ENCODE results near the gene LORICRIN. TPM values are rescaled to one million over a fixed set of nuclear protein-coding genes. Genes with fewer than 3 reads are reported as not detected.
"Not testable (repeated sequence)": the region's sequence is repeated elsewhere in the genome, so short reads cannot be mapped to it uniquely, and the experiment has no call there.

LORICRIN gene
- polyA plus RNA-seq, 1 experiment = not detected

- H3K4me3 ChIP-seq (ENCODE audit: low read depth, low read length) = no peak overlapping the region
- no peak overlapping the region for H3K27ac ChIP-seq (ENCODE audit: low read depth, low read length)
- TF ChIP-seq, protein P1, sequence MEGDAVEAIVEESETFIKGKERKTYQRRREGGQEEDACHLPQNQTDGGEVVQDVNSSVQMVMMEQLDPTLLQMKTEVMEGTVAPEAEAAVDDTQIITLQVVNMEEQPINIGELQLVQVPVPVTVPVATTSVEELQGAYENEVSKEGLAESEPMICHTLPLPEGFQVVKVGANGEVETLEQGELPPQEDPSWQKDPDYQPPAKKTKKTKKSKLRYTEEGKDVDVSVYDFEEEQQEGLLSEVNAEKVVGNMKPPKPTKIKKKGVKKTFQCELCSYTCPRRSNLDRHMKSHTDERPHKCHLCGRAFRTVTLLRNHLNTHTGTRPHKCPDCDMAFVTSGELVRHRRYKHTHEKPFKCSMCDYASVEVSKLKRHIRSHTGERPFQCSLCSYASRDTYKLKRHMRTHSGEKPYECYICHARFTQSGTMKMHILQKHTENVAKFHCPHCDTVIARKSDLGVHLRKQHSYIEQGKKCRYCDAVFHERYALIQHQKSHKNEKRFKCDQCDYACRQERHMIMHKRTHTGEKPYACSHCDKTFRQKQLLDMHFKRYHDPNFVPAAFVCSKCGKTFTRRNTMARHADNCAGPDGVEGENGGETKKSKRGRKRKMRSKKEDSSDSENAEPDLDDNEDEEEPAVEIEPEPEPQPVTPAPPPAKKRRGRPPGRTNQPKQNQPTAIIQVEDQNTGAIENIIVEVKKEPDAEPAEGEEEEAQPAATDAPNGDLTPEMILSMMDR (IDR thresholded peaks at IDR 0.05; ENCODE audit: low read depth, low read length) = no peak
- CTCF ChIA-PET = no interaction called here
- H3K9me3 ChIP-seq (ENCODE audit: control insufficient read depth, insufficient read depth, low read length) = no peaks in the 10 kb centered on the region
- POLR2A ChIA-PET = no interaction called here
- DNase-seq (ENCODE audit: low read depth, low spot score) = no peak
- no peaks in the 10 kb centered on the region for H3K27me3 ChIP-seq (ENCODE audit: control insufficient read depth, insufficient read depth, low read length)
These were observed 41.6 kb upstream of the LORICRIN start for GRCh38 chr1:153217744-153218416.

GRCh38 chr1:153220606-153221303 lies 38.7 kb upstream of the LORICRIN start:
- no peak for DNase-seq (ENCODE audit: low read depth, low spot score)
- Histone ChIP-seq H3K27me3 (ENCODE audit: control insufficient read depth, insufficient read depth, low read length) (no peaks in the 10 kb centered on the region), H3K9me3 (ENCODE audit: control insufficient read depth, insufficient read depth, low read length) (no peaks in the 10 kb centered on the region), H3K27ac (ENCODE audit: low read depth, low read length) (no peak overlapping the region), H3K4me3 (ENCODE audit: low read depth, low read length) (no peak overlapping the region)
- POLR2A ChIA-PET = no interaction called here
- CTCF ChIA-PET = interaction anchor here (0.6 to 1.5 kb wide), 2 partner anchors 351 to 566 kb away, joined by 5 to 7 read pairs; no protein-coding TSS in a partner anchor
- TF ChIP-seq, protein P1 (IDR thresholded peaks at IDR 0.05; ENCODE audit: low read depth, low read length) = no peak

DNA sequence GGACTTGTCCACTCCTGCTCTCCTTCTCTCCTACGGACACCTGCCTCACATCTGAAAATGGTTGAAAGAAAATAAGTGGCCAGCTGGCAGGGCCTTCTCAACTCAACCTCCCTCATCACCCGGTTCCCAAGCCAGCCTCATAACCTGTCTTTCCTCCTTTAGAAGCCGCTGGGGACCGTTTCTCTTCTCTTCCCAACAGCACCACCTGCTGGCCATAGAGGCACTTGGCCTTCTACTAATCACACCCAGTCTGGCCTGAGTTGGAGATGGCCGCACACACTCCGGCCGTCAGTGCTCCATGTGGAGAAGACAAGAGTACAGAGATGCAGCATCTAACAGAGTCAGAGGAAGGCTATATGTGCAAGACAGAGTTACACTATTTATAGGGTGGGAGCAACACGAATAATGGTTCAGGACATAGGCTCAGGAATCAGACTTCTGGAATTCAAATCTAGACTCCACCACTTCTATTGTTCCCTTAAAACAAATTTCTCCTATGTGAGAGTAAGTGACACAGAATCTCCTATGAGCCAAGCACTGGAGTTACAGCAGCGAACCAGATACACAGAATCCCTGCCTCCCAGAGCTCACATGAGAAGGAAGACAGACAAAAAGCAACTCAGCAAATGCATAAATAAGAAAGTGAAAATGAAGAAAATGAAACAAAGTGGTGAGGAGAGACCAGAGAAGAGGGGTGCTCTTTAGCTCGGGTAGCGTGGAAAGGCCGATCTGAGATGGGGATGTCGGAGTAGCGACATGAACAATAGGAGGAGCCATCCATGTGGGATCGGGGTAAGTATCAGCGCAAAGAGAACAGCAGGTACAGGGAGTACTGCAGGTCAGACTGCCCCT lies 36.2 kb upstream of the LORICRIN start:
- TF ChIP-seq, protein P1 (IDR thresholded peaks at IDR 0.05; ENCODE audit: low read depth, low read length) = peak; percentile 61
- H3K9me3 ChIP-seq (ENCODE audit: control insufficient read depth, insufficient read depth, low read length); H3K27me3 ChIP-seq (ENCODE audit: control insufficient read depth, insufficient read depth, low read length); POLR2A ChIA-PET; H3K27ac ChIP-seq (ENCODE audit: low read depth, low read length); H3K4me3 ChIP-seq (ENCODE audit: low read depth, low read length): not testable (repeated sequence)
- peak; percentile 3 for DNase-seq (ENCODE audit: low read depth, low spot score)
- CTCF ChIA-PET = interaction anchor here (0.6 to 0.9 kb wide), 4 partner anchors 10 to 212 kb away, joined by 3 to 4 read pairs (median 3); partner anchors contain the start of gene S100A12

DNA sequence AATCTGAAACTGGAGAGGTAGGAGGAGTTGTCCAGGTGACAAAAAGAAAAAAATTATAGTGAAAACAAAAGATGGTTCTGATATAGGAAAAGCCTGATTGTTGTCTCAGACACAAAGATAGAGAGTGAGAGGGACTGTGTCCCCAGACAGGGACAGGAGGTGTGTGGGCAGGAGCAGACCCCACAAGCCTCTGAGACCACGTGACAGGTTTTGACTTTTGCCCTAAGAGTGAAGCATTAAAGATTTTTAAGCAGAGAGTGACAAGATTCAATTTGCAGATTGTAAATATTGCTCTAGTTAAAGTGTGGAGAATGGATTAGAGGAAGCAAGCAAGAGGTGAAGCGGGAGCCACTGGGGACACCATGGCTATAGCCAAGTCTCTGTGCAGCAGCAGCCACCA lies 31.7 kb upstream of the LORICRIN start:
- TF ChIP-seq, protein P1 (IDR thresholded peaks at IDR 0.05; ENCODE audit: low read depth, low read length) = no peak
- no peak for DNase-seq (ENCODE audit: low read depth, low spot score)
- Histone ChIP-seq H3K27ac (ENCODE audit: low read depth, low read length) (no peak overlapping the region), H3K27me3 (ENCODE audit: control insufficient read depth, insufficient read depth, low read length) (no peaks in the 10 kb centered on the region), H3K9me3 (ENCODE audit: control insufficient read depth, insufficient read depth, low read length) (no peaks in the 10 kb centered on the region), H3K4me3 (ENCODE audit: low read depth, low read length) (no peak overlapping the region)
- ChIA-PET CTCF (interaction anchor here (1.6 kb wide), 1 partner anchor 574 kb away, joined by 3 read pairs; no protein-coding TSS in a partner anchor), POLR2A (no interaction called here)
